Cardiac septum (tissue), 1 donor: Measurements from ENCODE around the gene NOC2L. TPM values are rescaled to one million over a fixed set of nuclear protein-coding genes. Genes with fewer than 3 reads are reported as not detected.

Source experiments
- DNase-seq: peaks from one replicate; pipeline ENCODE4 v3.0.0-alpha.2; 2020; ENCODE audit warnings: low spot score
- intact Hi-C: fragments of 100-400 bp; cut with DNase I; formaldehyde crosslinking; loops from one replicate; pipeline ENCODE4 v1.14.0; 2022
- total RNA-seq: library from RNA; stranded (reverse); fragmentation: NEBNext Ultra II Directional; extraction: Animal tissue kit (Norgen Biotek cat#: 25700); gene quantifications from one replicate; pipeline ENCODE4 v1.2.1, GENCODE V29; 2021
- donor health status: DM: no; HTN: no; CAD: no.

The NOC2L gene
- total RNA-seq, 1 donor from 2014 or later = 39.0 TPM

- no peak for DNase-seq
- intact Hi-C loops = no loop called here
These were observed 6.6 kb upstream of the NOC2L start for GRCh38 chr1:965526-966134.

- DNase-seq = no peak
- intact Hi-C loops = no loop called here
These were observed 5.9 kb upstream of the NOC2L start for GRCh38 chr1:964691-965525.

GRCh38 chr1:963746-964525 lies 4.9 kb upstream of the NOC2L start:
- intact Hi-C loops = no loop called here
- no peak for DNase-seq

- no peak for DNase-seq
These were observed 4.2 kb upstream of the NOC2L start for GRCh38 chr1:963301-963651.

GRCh38 chr1:962381-963300 lies 3.6 kb upstream of the NOC2L start:
- DNase-seq = no peak
- intact Hi-C loops = no loop called here

More at GRCh38 chr1:963301-963651, 4.2 kb upstream of the NOC2L start:
- intact Hi-C loops = no loop called here

GRCh38 chr1:961132-961669 lies 2.1 kb upstream of the NOC2L start:
- intact Hi-C loops = no loop called here
- no peak for DNase-seq

GRCh38 chr1:960363-961131 lies 1.5 kb upstream of the NOC2L start, which contains the start of gene KLHL17:
Gene KLHL17, plus strand, starts transcription at chr1:960584. Its CDS starts 110 bp downstream, at chr1:960694.
- intact Hi-C loops = no loop called here

GRCh38 chr1:959731-960362 lies 791 bp upstream of the NOC2L start:
- DNase-seq = no peak
- intact Hi-C loops = no loop called here

More at GRCh38 chr1:960363-961131, 1.5 kb upstream of the NOC2L start, which contains the start of gene KLHL17:
- peak; percentile 90 for DNase-seq

- DNase-seq = no peak
- intact Hi-C loops = no loop called here
These were observed 2.4 kb downstream of the NOC2L start for GRCh38 chr1:956636-957035.

GRCh38 chr1:955474-955873 lies 3.6 kb downstream of the NOC2L start:
- intact Hi-C loops = no loop called here
- DNase-seq = no peak

- intact Hi-C loops = no loop called here
- no peak for DNase-seq
These were observed 4.1 kb downstream of the NOC2L start for GRCh38 chr1:954927-955326.

- intact Hi-C loops = no loop called here
- no peak for DNase-seq
These were observed 5.3 kb downstream of the NOC2L start for GRCh38 chr1:953524-954320.

- DNase-seq = no peak
- intact Hi-C loops = no loop called here
These were observed 6.5 kb downstream of the NOC2L start for GRCh38 chr1:952603-953002.

- intact Hi-C loops = no loop called here
These were observed 6.9 kb downstream of the NOC2L start for GRCh38 chr1:952201-952600.

GRCh38 chr1:951364-951763 lies 7.7 kb downstream of the NOC2L start:
- DNase-seq = no peak
- intact Hi-C loops = no loop called here

More at GRCh38 chr1:952201-952600, 6.9 kb downstream of the NOC2L start:
- DNase-seq = no peak

GRCh38 chr1:950881-951280 lies 8.2 kb downstream of the NOC2L start:
- no peak for DNase-seq
- intact Hi-C loops = no loop called here

GRCh38 chr1:950268-950667 lies 8.8 kb downstream of the NOC2L start:
- no peak for DNase-seq
- intact Hi-C loops = no loop called here
